SJSA1 (cell line): Measurements from ENCODE around the gene PMEPA1. TPM values are rescaled to one million over a fixed set of nuclear protein-coding genes. Genes with fewer than 3 reads are reported as not detected.

Experiments used
- DNase-seq, 2 experiments: peaks; one replicate each; pipeline ENCODE4 v3.0.0-alpha.2; 2015 to 2020; ENCODE audit warnings: low spot score in 2 of 2, low read depth in 1 of 2
- H3K27ac ChIP-seq: fragments of 250-450 bp; sonication (Bioruptor Pico); 2 replicates; pipeline ENCODE4 v1.5.1; 2020; ENCODE audit warnings: mild to moderate bottlenecking, moderate library complexity
- H3K27me3 ChIP-seq: fragments of 250-450 bp; sonication (Bioruptor Pico); replicated peaks from 2 replicates; pipeline ENCODE4 v1.5.1; 2020; ENCODE audit warnings: mild to moderate bottlenecking, moderate library complexity
- H3K36me3 ChIP-seq: fragments of 250-450 bp; sonication (Bioruptor Pico); 2 replicates; pipeline ENCODE4 v1.5.1; 2020; ENCODE audit warnings: mild to moderate bottlenecking
- H3K4me1 ChIP-seq: fragments of 250-450 bp; sonication (Bioruptor Pico); replicated peaks from 2 replicates; pipeline ENCODE4 v1.6.1; 2021; ENCODE audit warnings: mild to moderate bottlenecking
- H3K4me3 ChIP-seq: fragments of 250-450 bp; sonication (Bioruptor Pico); 2 replicates; pipeline ENCODE4 v1.5.1; 2020; ENCODE audit warnings: mild to moderate bottlenecking
- H3K9me3 ChIP-seq: fragments of 250-450 bp; sonication (Bioruptor Pico); replicated peaks from 2 replicates; pipeline ENCODE4 v1.5.1; 2020; ENCODE audit warnings: mild to moderate bottlenecking
- total RNA-seq: library from RNA; depleted of rRNA; stranded (reverse); fragments of >200 nt; shearing (Covaris generic); gene quantifications from 2 replicates; pipeline ENCODE4 v1.2.3, GENCODE V29; 2014

PMEPA1 gene
- total RNA-seq, 1 experiment from 2014 or later = 13.9 TPM

- no peaks in the 10 kb centered on the region for H3K4me1 ChIP-seq
- no peaks in the 10 kb centered on the region for H3K9me3 ChIP-seq
- no peaks in the 10 kb centered on the region for H3K36me3 ChIP-seq
- no peaks in the 10 kb centered on the region for H3K27me3 ChIP-seq
- H3K4me3 ChIP-seq = no peak overlapping the region
- DNase-seq = no peak
- no peak overlapping the region for H3K27ac ChIP-seq
Observed at GRCh38 chr20:57690525-57690924, 19.3 kb downstream of the PMEPA1 start.

- Histone ChIP-seq H3K27ac (no peak overlapping the region), H3K36me3 (no peaks in the 10 kb centered on the region), H3K27me3 (no peaks in the 10 kb centered on the region), H3K9me3 (no peaks in the 10 kb centered on the region), H3K4me1 (no peaks in the 10 kb centered on the region), H3K4me3 (no peak overlapping the region)
- DNase-seq = no peak
Observed at GRCh38 chr20:57689745-57690481, 19.9 kb downstream of the PMEPA1 start.

GRCh38 chr20:57688864-57689263 lies 21.0 kb downstream of the PMEPA1 start:
- Histone ChIP-seq H3K4me3 (no peak overlapping the region), H3K36me3 (no peaks in the 10 kb centered on the region), H3K27ac (no peak overlapping the region), H3K27me3 (no peaks in the 10 kb centered on the region), H3K4me1 (no peaks in the 10 kb centered on the region), H3K9me3 (no peaks in the 10 kb centered on the region)
- no peak for DNase-seq

GRCh38 chr20:57688295-57688694 lies 21.5 kb downstream of the PMEPA1 start:
- no peak overlapping the region for H3K4me3 ChIP-seq
- no peaks in the 10 kb centered on the region for H3K36me3 ChIP-seq
- DNase-seq = no peak
- H3K4me1 ChIP-seq = no peaks in the 10 kb centered on the region
- H3K27me3 ChIP-seq = no peaks in the 10 kb centered on the region
- H3K9me3 ChIP-seq = no peaks in the 10 kb centered on the region
- H3K27ac ChIP-seq = no peak overlapping the region

GRCh38 chr20:57686931-57687652 lies 22.7 kb downstream of the PMEPA1 start:
- H3K27ac ChIP-seq = no peak overlapping the region
- no peaks in the 10 kb centered on the region for H3K4me1 ChIP-seq
- H3K4me3 ChIP-seq = no peak overlapping the region
- no peaks in the 10 kb centered on the region for H3K27me3 ChIP-seq
- H3K9me3 ChIP-seq = no peaks in the 10 kb centered on the region
- DNase-seq = no peak
- no peaks in the 10 kb centered on the region for H3K36me3 ChIP-seq

GRCh38 chr20:57685146-57685758 lies 24.6 kb downstream of the PMEPA1 start:
- no peaks in the 10 kb centered on the region for H3K36me3 ChIP-seq
- no peak for DNase-seq
- no peak overlapping the region for H3K4me3 ChIP-seq
- no peaks in the 10 kb centered on the region for H3K4me1 ChIP-seq
- H3K27me3 ChIP-seq = no peaks in the 10 kb centered on the region
- no peak overlapping the region for H3K27ac ChIP-seq
- no peaks in the 10 kb centered on the region for H3K9me3 ChIP-seq

GRCh38 chr20:57684808-57685140 lies 25.0 kb downstream of the PMEPA1 start:
- no peak overlapping the region for H3K27ac ChIP-seq
- no peaks in the 10 kb centered on the region for H3K36me3 ChIP-seq
- H3K4me3 ChIP-seq = no peak overlapping the region
- H3K4me1 ChIP-seq = no peaks in the 10 kb centered on the region
- H3K27me3 ChIP-seq = no peaks in the 10 kb centered on the region
- no peak for DNase-seq
- no peaks in the 10 kb centered on the region for H3K9me3 ChIP-seq

- H3K4me1 ChIP-seq = no peaks in the 10 kb centered on the region
- no peak overlapping the region for H3K27ac ChIP-seq
- no peaks in the 10 kb centered on the region for H3K9me3 ChIP-seq
- H3K27me3 ChIP-seq = no peaks in the 10 kb centered on the region
- H3K4me3 ChIP-seq = no peak overlapping the region
- H3K36me3 ChIP-seq = no peaks in the 10 kb centered on the region
- no peak for DNase-seq
Observed at GRCh38 chr20:57683881-57684807, 25.7 kb downstream of the PMEPA1 start.

- DNase-seq = no peak
- Histone ChIP-seq H3K9me3 (no peaks in the 10 kb centered on the region), H3K36me3 (no peaks in the 10 kb centered on the region), H3K27me3 (no peaks in the 10 kb centered on the region), H3K4me1 (no peaks in the 10 kb centered on the region), H3K27ac (no peak overlapping the region), H3K4me3 (no peak overlapping the region)
Observed at GRCh38 chr20:57683287-57683686, 26.5 kb downstream of the PMEPA1 start.

GRCh38 chr20:57682184-57683101 lies 27.4 kb downstream of the PMEPA1 start:
- Histone ChIP-seq H3K36me3 (no peaks in the 10 kb centered on the region), H3K4me3 (no peak overlapping the region), H3K4me1 (no peaks in the 10 kb centered on the region), H3K9me3 (no peaks in the 10 kb centered on the region), H3K27ac (no peak overlapping the region), H3K27me3 (no peaks in the 10 kb centered on the region)
- no peak for DNase-seq

GRCh38 chr20:57680934-57681914 lies 28.6 kb downstream of the PMEPA1 start:
- DNase-seq = no peak
- H3K4me1 ChIP-seq = no peaks in the 10 kb centered on the region
- H3K9me3 ChIP-seq = no peaks in the 10 kb centered on the region
- H3K27ac ChIP-seq = no peak overlapping the region
- H3K36me3 ChIP-seq = no peaks in the 10 kb centered on the region
- H3K27me3 ChIP-seq = no peaks in the 10 kb centered on the region
- no peak overlapping the region for H3K4me3 ChIP-seq

- no peak overlapping the region for H3K4me3 ChIP-seq
- H3K4me1 ChIP-seq = no peaks in the 10 kb centered on the region
- no peak overlapping the region for H3K27ac ChIP-seq
- DNase-seq = no peak
- H3K36me3 ChIP-seq = no peaks in the 10 kb centered on the region
- no peaks in the 10 kb centered on the region for H3K9me3 ChIP-seq
- no peaks in the 10 kb centered on the region for H3K27me3 ChIP-seq
Observed at GRCh38 chr20:57680131-57680716, 29.6 kb downstream of the PMEPA1 start.
